A673 (cell line): ENCODE measurements around the gene DPP10.

Source experiments
- CTCF ChIP-seq: fragments of 300-800, 200-600 bp; sonication (generic); conservative IDR thresholded peaks from 2 replicates; pipeline ENCODE4 v1.5.1; 2017; ENCODE audit warnings: low read depth, mild to moderate bottlenecking, antibody characterized with exemption, low read length, moderate library complexity, mixed read lengths
- EZH2 ChIP-seq: fragments of 200-600 bp; sonication (generic); IDR thresholded peaks from 2 replicates; pipeline ENCODE4 v1.6.1; 2017; ENCODE audit warnings: borderline replicate concordance, low read depth, mild to moderate bottlenecking, mixed read lengths, antibody characterized with exemption, low read length; ENCODE audit not compliant: poor library complexity, severe bottlenecking

GRCh38 chr2:115739574-115739973, 1297.1 kb downstream of the DPP10 start:
- TF ChIP-seq CTCF: no peak
- TF ChIP-seq EZH2: no peak
